Measurements from ENCODE around the gene PDCD2L.

- TF ChIP-seq CTCF (IDR thresholded peaks at IDR 0.05; ENCODE audit: low read depth, low read length) (no peak), MAX (IDR thresholded peaks at IDR 0.05; ENCODE audit: low read depth, low read length) (no peak)
Measured at GRCh38 chr19:34366738-34367623, 37.2 kb upstream of the PDCD2L start.

Data from NB4 (cell line).